Trophoblast cell (in vitro differentiated cells and primary cell): ENCODE data around the gene PRKCB.

Experiments used
- DNase-seq, 2 donors: peaks; one replicate each; pipeline ENCODE4 v3.0.0-alpha.2; 2016
- H2AFZ ChIP-seq: 2 replicates; pipeline ENCODE4 v1.6.1; 2013; ENCODE audit warnings: low read length, moderate library complexity, mild to moderate bottlenecking; ENCODE audit not compliant: insufficient read depth, poor library complexity
- H2AK5ac ChIP-seq: 2 replicates; pipeline ENCODE4 v1.6.1; 2013; ENCODE audit warnings: mild to moderate bottlenecking, low read length
- H2BK120ac ChIP-seq: 2 replicates; pipeline ENCODE4 v1.6.1; 2013; ENCODE audit warnings: low read length, mild to moderate bottlenecking, moderate library complexity; ENCODE audit not compliant: insufficient read depth, poor library complexity
- H2BK12ac ChIP-seq: 2 replicates; pipeline ENCODE4 v1.6.1; 2013; ENCODE audit warnings: mild to moderate bottlenecking, low read length, moderate library complexity
- H2BK5ac ChIP-seq: 2 replicates; pipeline ENCODE4 v1.6.1; 2013; ENCODE audit warnings: low read length, low read depth, moderate library complexity, mild to moderate bottlenecking; ENCODE audit not compliant: poor library complexity
- H3K14ac ChIP-seq: 2 replicates; pipeline ENCODE4 v1.6.1; 2013; ENCODE audit warnings: mild to moderate bottlenecking, low read length
- H3K18ac ChIP-seq: 2 replicates; pipeline ENCODE4 v1.6.1; 2013; ENCODE audit warnings: mild to moderate bottlenecking, low read length
- H3K23ac ChIP-seq: 2 replicates; pipeline ENCODE4 v1.6.1; 2013; ENCODE audit warnings: low read length
- H3K27ac ChIP-seq: 2 replicates; pipeline ENCODE4 v1.5.1; 2013; ENCODE audit warnings: low read depth, mild to moderate bottlenecking, inconsistent platforms, low read length, moderate library complexity
- H3K27me3 ChIP-seq: 2 replicates; pipeline ENCODE4 v1.6.1; 2013; ENCODE audit warnings: inconsistent platforms, mild to moderate bottlenecking, low read length, moderate library complexity; ENCODE audit not compliant: insufficient read depth
- H3K36me3 ChIP-seq, 2 experiments: 1 replicate in 1 of 2; 2 replicates in 1 of 2; pipeline ENCODE4 v1.6.1; 2013; ENCODE audit warnings: low read length in 2 of 2, mild to moderate bottlenecking in 2 of 2, moderate library complexity in 1 of 2; ENCODE audit not compliant: insufficient read depth in 2 of 2, control insufficient read depth in 1 of 2
- H3K4ac ChIP-seq: 2 replicates; pipeline ENCODE4 v1.6.1; 2013; ENCODE audit warnings: low read depth, mild to moderate bottlenecking, low read length, moderate library complexity
- H3K4me1 ChIP-seq, 2 experiments: 1 replicate in 1 of 2; 2 replicates in 1 of 2; pipeline ENCODE4 v1.6.1; 2013; ENCODE audit warnings: low read length in 2 of 2, mild to moderate bottlenecking in 2 of 2, moderate library complexity in 1 of 2; ENCODE audit not compliant: insufficient read depth in 2 of 2, control insufficient read depth in 1 of 2
- H3K4me2 ChIP-seq: 2 replicates; pipeline ENCODE4 v1.6.1; 2013; ENCODE audit warnings: inconsistent platforms, mild to moderate bottlenecking, low read length, moderate library complexity
- H3K4me3 ChIP-seq: 2 replicates; pipeline ENCODE4 v1.5.1; 2013; ENCODE audit warnings: mild to moderate bottlenecking, low read depth, low read length, inconsistent platforms
- H3K79me1 ChIP-seq: one replicate; pipeline ENCODE4 v1.6.1; 2013; ENCODE audit warnings: low read length
- H3K79me2 ChIP-seq: 2 replicates; pipeline ENCODE4 v1.6.1; 2013; ENCODE audit warnings: low read length, mild to moderate bottlenecking; ENCODE audit not compliant: control insufficient read depth, insufficient read depth, poor library complexity
- H3K9ac ChIP-seq: 2 replicates; pipeline ENCODE4 v1.6.1; 2013; ENCODE audit warnings: mild to moderate bottlenecking, low read length
- H3K9me3 ChIP-seq: 2 replicates; pipeline ENCODE4 v1.6.1; 2013; ENCODE audit warnings: low read depth, mild to moderate bottlenecking, control low read depth, inconsistent platforms, low read length; ENCODE audit not compliant: insufficient read depth
- H4K12ac ChIP-seq: 2 replicates; pipeline ENCODE4 v1.6.1; 2013; ENCODE audit warnings: low read depth, mild to moderate bottlenecking, low read length, moderate library complexity
- H4K8ac ChIP-seq: 2 replicates; pipeline ENCODE4 v1.6.1; 2013; ENCODE audit warnings: low read depth, mild to moderate bottlenecking, low read length, moderate library complexity
- H4K91ac ChIP-seq: one replicate; pipeline ENCODE4 v1.6.1; 2013; ENCODE audit warnings: low read depth, mild to moderate bottlenecking, low read length, moderate library complexity
- WGBS: extraction: QIAGEN DNeasy Blood & Tissue Kit; methylation state at CpG from one replicate; pipeline ENCODE4 v1.1.7; 2013; ENCODE audit warnings: missing lambda C conversion rate; ENCODE audit not compliant: insufficient read length, insufficient coverage; ENCODE audit errors: extremely low coverage; 5-methylcytosine and 5-hydroxymethylcytosine counted together

The PRKCB gene

DNA sequence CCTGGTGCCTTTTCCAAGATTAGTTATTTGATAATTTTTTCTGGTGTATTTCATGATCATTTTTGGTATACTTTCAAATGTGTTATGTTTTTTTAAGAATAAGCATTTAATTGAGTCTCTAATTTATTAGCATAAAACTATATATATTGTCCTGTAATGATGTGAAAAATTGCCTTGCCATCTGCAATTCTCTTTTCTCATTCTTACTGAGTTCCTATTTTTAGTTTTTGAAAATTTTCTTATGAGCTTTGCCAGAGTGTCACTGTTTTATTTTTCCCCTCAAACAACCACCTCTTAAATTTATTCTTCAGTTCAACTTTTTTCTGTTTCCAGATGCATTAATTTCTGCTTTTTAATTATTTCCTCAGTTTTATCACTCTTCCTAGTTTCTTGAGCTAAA is 59.3 kb downstream of the PRKCB start:
- no peak overlapping the region for H3K14ac ChIP-seq
- no peak overlapping the region for H3K4me2 ChIP-seq
- no peaks in the 10 kb centered on the region for H3K79me1 ChIP-seq
- no peak overlapping the region for H3K4ac ChIP-seq
- no peak overlapping the region for H2BK120ac ChIP-seq
- H2BK5ac ChIP-seq, result no peak overlapping the region
- no peak overlapping the region for H2BK12ac ChIP-seq
- no peak overlapping the region for H3K4me3 ChIP-seq
- no peak overlapping the region for H3K9ac ChIP-seq
- no peaks in the 10 kb centered on the region for H3K27me3 ChIP-seq
- no peaks in the 10 kb centered on the region for H3K9me3 ChIP-seq
- H2AFZ ChIP-seq, result no peak overlapping the region
- no peak overlapping the region for H4K8ac ChIP-seq
- H3K36me3 ChIP-seq, result no peaks in the 10 kb centered on the region
- H3K18ac ChIP-seq, result no peak overlapping the region
- H4K91ac ChIP-seq, result no peak overlapping the region
- DNase-seq, result no peak
- no peak overlapping the region for H2AK5ac ChIP-seq
- H3K23ac ChIP-seq, result no peak overlapping the region
- H3K79me2 ChIP-seq, result no peaks in the 10 kb centered on the region
- no peaks in the 10 kb centered on the region for H3K4me1 ChIP-seq
- H4K12ac ChIP-seq, result no peak overlapping the region
- H3K27ac ChIP-seq, result no peak overlapping the region

DNA sequence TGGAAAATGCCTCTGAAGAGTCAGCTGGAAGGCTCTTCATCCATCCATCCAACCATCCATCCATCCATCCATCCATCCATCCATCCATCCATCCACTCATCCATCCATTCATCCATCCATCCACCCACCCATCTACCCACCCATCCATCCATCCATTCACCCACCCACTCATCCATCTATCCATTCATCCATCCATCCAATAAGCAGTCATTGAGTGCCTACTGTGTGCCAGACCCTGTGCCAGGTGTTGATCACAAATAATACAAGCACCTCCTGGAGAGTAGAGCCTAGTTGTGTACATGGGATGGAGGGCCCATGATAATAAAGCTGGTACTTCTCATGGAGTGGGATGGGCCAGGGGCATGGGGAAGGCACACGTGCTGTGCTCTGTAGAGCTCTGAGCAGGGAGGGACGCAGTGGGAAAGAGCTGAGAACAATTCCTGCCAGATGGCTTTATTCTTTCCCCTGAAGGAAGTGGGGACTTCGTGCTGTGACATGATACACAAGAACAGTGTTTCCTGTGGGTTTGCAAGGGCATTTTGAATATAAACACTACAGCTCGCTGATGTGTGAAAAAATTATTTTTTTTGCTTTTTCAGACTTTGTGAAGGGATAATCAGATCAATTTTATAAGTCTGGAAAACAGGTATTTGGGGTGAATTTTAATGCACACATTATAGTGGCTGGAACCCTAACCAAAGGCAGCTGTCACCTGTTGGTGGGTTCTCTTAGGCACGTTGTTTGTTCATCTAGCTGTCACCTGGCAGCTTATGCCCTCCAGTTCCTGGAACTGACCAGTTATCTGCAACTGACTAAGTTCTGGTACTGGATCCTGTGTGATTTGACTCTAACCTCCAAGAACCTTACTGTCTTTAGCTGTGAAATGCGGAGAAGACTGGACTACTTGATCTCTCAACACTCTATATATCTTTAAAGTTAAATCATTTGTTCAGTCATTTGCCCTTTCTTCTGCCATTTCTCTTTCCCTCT is 61.3 kb downstream of the PRKCB start:
- no CpG with 5 or more reads among the region's 6 CpGs for WGBS
- no peak overlapping the region for H2BK5ac ChIP-seq
- no peak overlapping the region for H2AK5ac ChIP-seq
- H2AFZ ChIP-seq, result no peak overlapping the region
- no peak overlapping the region for H3K14ac ChIP-seq
- no peak overlapping the region for H4K8ac ChIP-seq
- no peak overlapping the region for H3K4me2 ChIP-seq
- no peak overlapping the region for H4K91ac ChIP-seq
- H3K4me1 ChIP-seq, result peaks cover 4 to 5% of the 10 kb centered on the region in 2 experiments
- no peak overlapping the region for H3K4me3 ChIP-seq
- no peaks in the 10 kb centered on the region for H3K9me3 ChIP-seq
- H3K27ac ChIP-seq, result no peak overlapping the region
- no peak overlapping the region for H3K9ac ChIP-seq
- H4K12ac ChIP-seq, result no peak overlapping the region
- H2BK120ac ChIP-seq, result no peak overlapping the region
- H3K79me2 ChIP-seq, result no peaks in the 10 kb centered on the region
- no peak for DNase-seq
- H2BK12ac ChIP-seq, result no peak overlapping the region
- peaks cover 2% of the 10 kb centered on the region for H3K79me1 ChIP-seq
- H3K23ac ChIP-seq, result no peak overlapping the region
- H3K18ac ChIP-seq, result no peak overlapping the region
- H3K4ac ChIP-seq, result no peak overlapping the region
- no peaks in the 10 kb centered on the region for H3K27me3 ChIP-seq
- H3K36me3 ChIP-seq, result no peaks in the 10 kb centered on the region

DNA sequence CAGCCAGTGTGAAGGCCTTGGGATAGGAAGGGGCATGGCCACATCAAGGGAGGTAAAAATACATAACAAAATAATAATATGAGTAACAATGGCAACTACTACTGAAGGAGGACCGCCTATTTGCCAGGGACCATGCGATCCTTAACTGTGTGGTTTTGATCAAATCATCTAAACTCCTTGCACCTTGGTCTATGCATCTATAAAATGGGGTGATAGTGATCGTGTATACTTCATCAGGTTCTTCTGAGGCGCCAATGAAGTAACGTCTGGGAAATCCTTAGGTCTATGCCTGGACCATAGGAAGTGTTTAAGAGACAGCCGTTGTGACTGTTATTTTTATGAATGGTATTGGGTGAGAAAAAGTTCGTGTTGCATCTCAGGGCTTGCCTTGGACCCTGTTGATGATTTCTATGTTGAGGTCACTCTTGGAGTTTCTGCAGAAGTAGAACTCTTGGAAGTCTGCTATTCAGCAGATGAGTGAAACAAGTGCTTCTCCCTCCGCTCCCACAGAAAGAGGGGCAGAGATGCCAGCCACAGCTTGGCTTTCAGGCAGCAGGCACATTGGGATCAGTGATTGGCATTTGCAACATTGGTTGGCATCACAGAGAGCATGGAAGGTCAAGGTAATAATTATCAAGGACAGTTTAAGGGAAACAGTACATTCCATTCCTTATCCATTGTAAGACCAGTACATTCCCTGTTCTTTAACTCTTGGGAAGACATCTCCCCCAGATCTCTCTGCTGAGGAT is 63.1 kb downstream of the PRKCB start:
- no peak overlapping the region for H3K23ac ChIP-seq
- no peaks in the 10 kb centered on the region for H3K9me3 ChIP-seq
- no peak overlapping the region for H3K4me3 ChIP-seq
- no peaks in the 10 kb centered on the region for H3K36me3 ChIP-seq
- whole genome bisulfite sequencing, result no CpG with 5 or more reads among the region's 8 CpGs
- H3K79me1 ChIP-seq, result peaks cover 2% of the 10 kb centered on the region
- H3K9ac ChIP-seq, result peak overlapping the region; percentile 2
- no peak overlapping the region for H2AK5ac ChIP-seq
- H2BK12ac ChIP-seq, result no peak overlapping the region
- DNase-seq, result no peak
- no peak overlapping the region for H3K27ac ChIP-seq
- no peak overlapping the region for H4K91ac ChIP-seq
- H2AFZ ChIP-seq, result no peak overlapping the region
- H2BK120ac ChIP-seq, result no peak overlapping the region
- no peak overlapping the region for H2BK5ac ChIP-seq
- H4K12ac ChIP-seq, result no peak overlapping the region
- H3K14ac ChIP-seq, result no peak overlapping the region
- H3K4ac ChIP-seq, result no peak overlapping the region
- no peak overlapping the region for H3K18ac ChIP-seq
- H3K4me2 ChIP-seq, result no peak overlapping the region
- H3K79me2 ChIP-seq, result no peaks in the 10 kb centered on the region
- no peak overlapping the region for H4K8ac ChIP-seq
- peaks cover 6 to 13% of the 10 kb centered on the region in 2 experiments for H3K4me1 ChIP-seq
- no peaks in the 10 kb centered on the region for H3K27me3 ChIP-seq

DNA sequence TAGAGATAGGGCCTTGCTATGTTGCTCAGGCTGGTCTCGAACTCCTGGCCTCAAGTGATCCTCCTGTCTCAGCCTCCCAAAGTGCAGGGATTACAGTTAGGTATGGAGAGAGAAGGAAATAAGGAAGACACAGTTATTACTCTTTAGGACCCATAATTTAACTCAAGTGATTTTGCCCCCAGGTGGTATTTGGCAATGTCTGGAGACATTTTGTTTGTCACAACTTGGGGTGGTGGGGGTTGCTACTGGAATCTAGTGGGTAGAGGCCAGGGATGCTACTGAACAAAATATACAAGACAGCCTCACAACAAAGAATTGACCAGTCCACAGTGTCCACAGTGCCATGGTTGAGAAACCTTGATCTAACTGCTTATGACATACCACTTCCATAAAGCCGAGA is 64.1 kb downstream of the PRKCB start:
- Histone ChIP-seq H3K9ac (no peak overlapping the region), H2AK5ac (no peak overlapping the region), H2BK5ac (no peak overlapping the region), H2BK12ac (no peak overlapping the region), H3K36me3 (no peaks in the 10 kb centered on the region), H3K23ac (no peak overlapping the region), H3K18ac (no peak overlapping the region), H3K4me3 (no peak overlapping the region), H4K91ac (no peak overlapping the region), H2BK120ac (no peak overlapping the region), H3K4me1 (peaks cover 7 to 15% of the 10 kb centered on the region in 2 experiments), H3K9me3 (no peaks in the 10 kb centered on the region), H3K27ac (no peak overlapping the region), H3K4ac (no peak overlapping the region), H3K79me2 (no peaks in the 10 kb centered on the region), H3K4me2 (no peak overlapping the region), H2AFZ (no peak overlapping the region), H4K8ac (no peak overlapping the region), H4K12ac (no peak overlapping the region), H3K14ac (no peak overlapping the region), H3K79me1 (peaks cover 6% of the 10 kb centered on the region), H3K27me3 (no peaks in the 10 kb centered on the region)
- DNase-seq, result no peak
- WGBS, result no CpG with 5 or more reads among the region's 2 CpGs
